CD4-positive, alpha-beta T cell treated with Interleukin-15 for 4 hours (primary cell): Measurements from ENCODE around the gene FBXO10.
A peak's percentile ranks its signal among the peaks of the same experiment; 100 is the strongest.

Experiments used
- DNase-seq: peaks from one replicate; pipeline ENCODE4 v3.0.0-alpha.2; 2020; ENCODE audit warnings: low spot score

Gene FBXO10

DNA sequence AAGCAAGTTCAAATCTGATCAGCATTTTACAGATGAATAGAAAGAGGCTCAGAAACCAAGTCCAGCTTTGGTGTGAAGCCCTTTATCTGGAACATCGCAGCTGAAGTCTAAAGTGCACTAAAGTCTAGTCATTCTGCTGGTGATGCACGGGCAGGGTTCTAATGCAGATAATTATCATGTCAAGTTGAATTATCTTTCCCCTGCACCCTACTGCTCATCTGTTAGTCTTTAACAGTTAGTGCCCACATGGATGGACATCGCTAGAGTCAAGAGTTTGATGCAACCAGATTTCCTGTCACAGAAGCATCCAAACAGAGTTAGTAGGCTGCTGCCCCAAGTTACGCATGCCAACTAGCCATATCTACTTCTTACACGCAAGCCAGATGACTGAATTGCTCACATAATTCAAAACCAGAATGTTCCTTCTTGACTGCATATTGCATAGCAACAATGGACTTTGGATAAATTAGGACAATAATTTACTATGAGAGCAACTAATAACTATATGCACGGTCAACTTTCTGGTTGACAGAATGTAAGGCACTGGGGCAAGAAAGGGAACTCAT lies 17.8 kb upstream of the FBXO10 start:
- no peak for DNase-seq

DNA sequence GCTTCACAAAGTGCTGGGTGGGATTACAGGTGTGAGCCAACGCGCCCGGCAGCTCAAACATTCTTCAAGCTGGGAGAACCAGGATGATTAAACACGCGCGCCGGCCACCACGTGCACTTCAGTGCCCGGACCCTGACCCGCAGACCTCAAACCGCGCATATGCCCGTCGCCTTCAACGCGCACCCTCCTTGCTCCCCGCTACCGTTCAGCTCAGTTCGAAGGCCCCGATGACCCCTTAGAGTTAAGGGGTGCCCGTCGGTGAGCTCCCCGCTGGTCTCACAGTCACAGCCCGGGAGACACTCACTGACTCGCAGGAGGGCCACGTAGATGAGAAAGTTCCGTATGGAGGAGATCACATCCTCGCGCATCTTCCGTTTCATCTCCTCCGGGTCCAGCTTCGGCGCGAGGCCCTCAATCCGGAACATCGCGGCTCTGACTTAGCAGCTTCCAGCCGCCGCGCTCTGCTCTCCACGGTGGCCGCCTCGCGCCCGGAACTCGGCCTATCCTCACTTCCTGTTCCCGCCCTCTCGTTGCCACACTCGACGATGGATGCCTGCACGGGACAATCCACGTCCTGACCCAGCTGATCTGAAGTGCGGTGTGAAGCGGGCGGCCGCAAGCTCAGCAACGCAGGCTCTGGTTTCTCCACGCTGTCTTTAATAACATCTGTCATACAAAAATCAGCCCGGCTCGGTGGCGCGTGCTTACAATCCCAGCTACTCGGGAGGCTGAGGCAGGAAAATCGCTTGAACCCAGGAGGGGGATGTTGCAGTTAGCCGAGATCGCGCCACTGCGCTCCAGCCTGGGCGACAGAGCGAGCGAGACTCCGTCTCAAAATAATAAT lies 16.1 kb upstream of the FBXO10 start, which contains the start of gene TOMM5:
Gene TOMM5, minus strand, starts transcription at position 490 of the 844 bp plus-strand sequence. Its CDS starts 65 bp downstream, at position 425.
- peak; percentile 91 for DNase-seq

DNA sequence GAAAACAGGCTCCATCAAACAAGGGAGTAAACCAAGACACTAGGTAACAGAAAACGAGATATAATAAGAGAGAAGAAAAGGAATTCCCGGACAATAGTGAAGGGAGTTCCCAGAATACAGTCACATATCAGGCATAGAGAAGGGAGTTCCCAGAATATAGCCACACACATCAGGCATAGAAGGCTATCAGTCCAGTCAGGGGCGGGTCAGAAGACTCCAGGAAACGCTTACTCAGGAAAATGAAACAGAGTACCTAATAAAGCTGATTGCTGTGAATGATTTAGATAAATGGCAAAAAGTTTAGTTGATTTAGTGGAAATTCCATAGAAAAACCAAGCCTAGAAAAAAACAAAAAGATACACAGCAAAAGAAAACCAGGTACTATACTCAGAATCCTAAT lies 11.3 kb upstream of the FBXO10 start:
- no peak for DNase-seq

DNA sequence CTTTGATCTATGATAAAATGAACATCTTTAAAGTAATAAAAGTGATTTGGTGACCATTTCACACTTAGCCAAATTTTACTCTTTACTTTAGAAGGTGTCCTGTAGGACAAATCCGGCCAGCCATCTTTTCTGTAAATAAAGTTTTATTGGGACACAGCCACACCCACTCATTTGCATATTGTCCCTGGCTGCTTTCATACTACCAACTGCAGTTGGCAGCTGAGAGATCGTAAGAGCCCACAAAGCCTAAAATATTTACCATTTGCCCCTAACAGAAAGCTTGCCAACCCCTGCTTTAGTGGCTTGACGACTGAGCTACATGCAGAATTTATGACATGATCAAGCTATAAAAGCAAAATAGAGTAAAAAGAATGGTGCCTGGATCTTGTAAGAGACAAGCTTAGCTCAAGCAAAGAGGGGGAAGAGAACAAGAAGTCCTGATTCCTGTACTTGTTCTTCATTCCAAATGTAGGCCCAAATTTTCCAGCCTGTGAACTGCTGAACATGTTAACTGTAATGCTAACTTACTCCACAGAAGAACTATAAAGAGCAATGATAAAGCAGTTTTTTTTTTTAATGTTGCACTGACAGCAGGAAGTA lies 7.4 kb upstream of the FBXO10 start:
- no peak for DNase-seq

GRCh38 chr9:37582548-37583157 lies 6.5 kb upstream of the FBXO10 start:
- DNase-seq: peak; percentile 31

GRCh38 chr9:37575511-37575914 lies 667 bp downstream of the FBXO10 start:
- DNase-seq: no peak

GRCh38 chr9:37575001-37575400 lies 1.2 kb downstream of the FBXO10 start:
- DNase-seq: no peak

GRCh38 chr9:37574241-37574721 lies 1.9 kb downstream of the FBXO10 start:
- DNase-seq: no peak

GRCh38 chr9:37571282-37571681 lies 4.9 kb downstream of the FBXO10 start:
- DNase-seq: no peak

DNA sequence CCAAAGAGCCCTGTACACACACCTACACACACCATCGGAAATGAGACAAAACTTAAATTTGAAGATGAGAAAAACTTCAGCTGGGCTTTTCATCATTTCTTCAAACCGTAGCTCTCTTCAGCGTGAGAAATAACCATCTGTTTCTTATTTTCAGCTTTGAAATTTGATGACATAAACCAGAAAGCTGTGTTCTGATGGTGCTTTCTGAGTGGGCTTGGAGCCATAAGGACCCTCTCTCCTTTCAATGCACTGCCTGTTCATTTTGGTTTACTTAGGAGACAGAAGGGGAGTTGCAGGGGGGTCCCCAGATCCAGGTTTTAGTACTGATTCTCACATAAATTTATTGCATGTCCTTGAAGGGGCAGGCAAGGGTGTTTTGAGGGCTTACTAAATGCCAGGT lies 9.5 kb downstream of the FBXO10 start:
- DNase-seq: no peak

- DNase-seq: no peak
Observed at GRCh38 chr9:37565661-37566618, 10.2 kb downstream of the FBXO10 start.

DNA sequence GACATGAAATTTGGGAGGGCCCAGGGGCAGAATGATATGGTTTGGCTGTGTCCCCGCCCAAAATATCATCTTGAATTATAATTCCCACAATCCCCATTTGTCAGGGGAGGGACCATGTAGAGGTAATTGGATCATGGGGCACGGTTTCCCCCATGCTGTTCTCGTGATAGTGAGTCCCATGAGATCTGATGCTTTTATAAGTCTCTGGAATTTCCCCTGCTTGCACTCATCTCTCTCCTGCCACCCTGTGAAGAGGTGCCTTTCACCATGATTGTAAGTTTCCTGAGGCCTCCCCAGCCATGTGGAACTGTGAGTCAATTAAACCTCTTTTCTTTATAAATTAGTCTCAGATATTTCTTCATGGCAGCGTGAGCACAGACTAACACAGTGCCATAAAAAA lies 11.3 kb downstream of the FBXO10 start:
- no peak for DNase-seq

GRCh38 chr9:37563806-37564513 lies 12.2 kb downstream of the FBXO10 start:
- DNase-seq: no peak

DNA sequence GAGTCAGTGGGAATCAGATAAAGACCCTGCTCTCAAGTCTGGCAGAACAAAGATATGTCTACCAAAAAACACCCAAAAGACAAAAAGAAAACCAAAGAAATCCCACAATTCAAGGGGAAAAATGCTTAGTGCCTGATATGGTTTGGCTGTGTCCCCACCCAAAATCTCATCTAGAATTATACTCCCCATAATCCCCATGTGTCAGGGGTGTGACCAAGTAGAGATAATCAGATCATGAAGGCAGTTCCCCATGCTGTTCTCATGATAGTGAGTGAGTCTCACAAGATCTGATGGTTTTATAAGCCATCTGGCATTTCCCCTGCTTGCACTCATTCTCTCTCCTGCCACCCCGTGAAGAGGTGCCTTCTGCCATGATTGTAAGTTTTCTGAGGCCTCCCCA lies 13.4 kb downstream of the FBXO10 start:
- DNase-seq: no peak

DNA sequence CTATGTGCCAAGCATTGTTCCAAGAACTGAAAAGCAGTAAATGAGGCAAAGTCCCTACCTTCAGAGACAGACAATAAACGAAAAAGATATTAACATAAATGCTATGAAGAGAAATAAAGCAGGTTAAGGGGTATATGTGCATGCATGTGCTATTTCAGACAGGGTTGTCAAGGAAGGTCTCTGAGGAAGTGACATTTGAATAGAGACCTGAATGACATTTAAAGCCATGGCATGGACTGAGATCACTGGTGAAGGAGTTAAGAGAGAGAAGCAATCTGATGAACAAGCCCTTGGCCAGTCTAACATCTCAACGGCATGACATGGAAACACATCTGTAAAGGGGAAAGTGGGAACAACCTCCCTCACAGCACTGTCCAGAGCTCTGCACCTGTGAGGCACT lies 14.5 kb downstream of the FBXO10 start:
- no peak for DNase-seq

DNA sequence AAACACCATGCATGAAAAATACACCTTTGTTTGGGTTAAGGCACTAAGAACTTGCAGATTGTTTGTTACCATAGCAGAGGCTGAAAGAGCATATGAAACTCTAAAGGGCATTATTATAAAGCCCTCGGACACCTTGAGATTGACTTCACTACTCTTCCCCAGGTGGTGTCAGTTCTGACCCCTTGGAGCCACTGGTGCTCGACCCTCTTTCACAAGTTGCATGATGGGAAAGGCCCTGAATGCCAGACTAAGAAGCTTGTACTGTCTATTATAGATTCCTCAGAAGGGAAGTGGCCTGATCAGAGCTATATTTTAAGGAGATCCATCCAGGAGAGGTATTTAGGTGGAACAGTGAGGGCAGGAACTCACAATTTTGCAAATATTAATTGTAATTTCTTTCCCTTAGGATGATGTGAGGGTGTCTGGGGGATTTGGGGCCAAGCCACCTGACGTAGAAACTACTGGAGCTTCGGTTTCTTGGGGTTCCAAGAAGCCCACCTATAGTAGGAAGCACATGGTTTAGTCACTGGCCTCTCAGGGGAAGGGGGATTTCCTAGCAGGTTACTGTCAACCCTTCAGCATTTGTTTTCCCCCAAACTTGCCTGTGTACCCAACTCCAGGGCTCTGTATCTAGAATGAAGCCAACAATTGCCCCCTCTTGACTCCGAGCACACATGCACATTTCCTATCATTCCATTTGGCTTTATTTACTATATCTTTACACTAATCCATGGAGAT lies 16.2 kb downstream of the FBXO10 start:
- DNase-seq: no peak

- DNase-seq: no peak
Observed at GRCh38 chr9:37559125-37559524, 17.1 kb downstream of the FBXO10 start.

GRCh38 chr9:37555786-37556185 lies 20.4 kb downstream of the FBXO10 start:
- DNase-seq: no peak

DNA sequence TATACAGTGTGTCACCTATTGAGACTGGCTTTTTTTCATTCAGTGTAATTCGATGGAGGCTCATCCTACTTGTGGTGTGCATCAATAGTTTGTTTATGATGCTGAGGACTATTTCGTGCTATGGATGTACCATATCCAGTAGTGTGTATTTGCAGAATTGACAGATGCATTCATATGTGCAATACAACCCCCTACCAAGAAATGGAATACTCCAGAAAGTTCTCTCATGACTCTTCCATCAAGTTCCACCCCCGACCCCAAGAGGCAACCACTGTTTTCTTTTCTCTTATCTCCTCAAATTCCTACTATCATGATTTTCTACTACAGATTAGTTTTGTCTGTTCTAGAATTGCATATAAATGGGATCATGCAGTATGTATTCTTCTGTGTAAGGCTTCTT lies 21.9 kb downstream of the FBXO10 start:
- DNase-seq: no peak

DNA sequence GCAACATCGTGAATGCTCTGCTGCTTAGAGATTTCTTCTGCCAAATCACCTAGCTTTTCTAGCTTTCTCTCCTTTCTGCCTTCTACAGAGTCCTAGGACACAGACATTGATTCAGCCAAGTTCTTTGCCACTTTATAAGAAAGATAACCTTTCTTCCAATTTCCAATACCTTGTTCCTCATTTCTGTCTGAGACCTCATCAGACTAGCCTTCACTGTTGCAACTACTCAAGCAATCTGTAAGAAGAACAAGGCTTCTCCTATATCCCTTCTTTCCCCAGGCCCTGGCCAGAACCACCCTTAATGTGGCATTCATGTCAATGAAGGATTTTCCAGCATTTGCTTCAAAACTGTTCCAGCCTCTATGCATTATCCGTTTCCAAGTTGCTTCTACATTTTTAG lies 24.3 kb downstream of the FBXO10 start:
- DNase-seq: no peak
